CD4-positive, alpha-beta T cell treated with Interleukin-17A for 1 hour (primary cell): ENCODE data around the gene CCDC192.

Source experiments
- DNase-seq: peaks from one replicate; pipeline ENCODE4 v3.0.0-alpha.2; 2020

Gene CCDC192

GRCh38 chr5:127892467-127893207 lies 189.4 kb downstream of the CCDC192 start:
- DNase-seq = peak; percentile 48

GRCh38 chr5:127893232-127893631 lies 190.0 kb downstream of the CCDC192 start:
- DNase-seq = no peak

GRCh38 chr5:127894461-127894860 lies 191.3 kb downstream of the CCDC192 start:
- DNase-seq = no peak

- DNase-seq = no peak
These were observed 195.5 kb downstream of the CCDC192 start for GRCh38 chr5:127898551-127899213.

GRCh38 chr5:127899214-127899610 lies 196.0 kb downstream of the CCDC192 start:
- no peak for DNase-seq

- no peak for DNase-seq
These were observed 203.5 kb downstream of the CCDC192 start for GRCh38 chr5:127906562-127907204.

GRCh38 chr5:127907907-127908306 lies 204.7 kb downstream of the CCDC192 start:
- no peak for DNase-seq

GRCh38 chr5:127909066-127909465 lies 205.9 kb downstream of the CCDC192 start:
- DNase-seq = peak; percentile 18

- no peak for DNase-seq
These were observed 206.6 kb downstream of the CCDC192 start for GRCh38 chr5:127909821-127910220.

GRCh38 chr5:127910307-127910956 lies 207.2 kb downstream of the CCDC192 start:
- DNase-seq = no peak

- DNase-seq = no peak
These were observed 208.4 kb downstream of the CCDC192 start for GRCh38 chr5:127911619-127912018.

GRCh38 chr5:127912411-127912810 lies 209.2 kb downstream of the CCDC192 start:
- no peak for DNase-seq

- peak; percentile 2 for DNase-seq
These were observed 213.8 kb downstream of the CCDC192 start for GRCh38 chr5:127916885-127917573.

- DNase-seq = no peak
These were observed 216.0 kb downstream of the CCDC192 start for GRCh38 chr5:127919006-127919796.

- no peak for DNase-seq
These were observed 216.6 kb downstream of the CCDC192 start for GRCh38 chr5:127919818-127920217.

- DNase-seq = no peak
These were observed 217.7 kb downstream of the CCDC192 start for GRCh38 chr5:127920936-127921335.

GRCh38 chr5:127922603-127923002 lies 219.4 kb downstream of the CCDC192 start:
- DNase-seq = no peak

- DNase-seq = no peak
These were observed 220.8 kb downstream of the CCDC192 start for GRCh38 chr5:127923804-127924570.

GRCh38 chr5:127924606-127925005 lies 221.4 kb downstream of the CCDC192 start:
- no peak for DNase-seq

- no peak for DNase-seq
These were observed 222.7 kb downstream of the CCDC192 start for GRCh38 chr5:127925916-127926315.

- no peak for DNase-seq
These were observed 223.8 kb downstream of the CCDC192 start for GRCh38 chr5:127926974-127927373.
